HG03139 (cell line): ENCODE results near the gene FPR2.

Experiments used
- ATAC-seq: cut with Tn5 transposase; IDR thresholded peaks from one replicate; pipeline ENCODE4 v1.9.1; 2021; ENCODE audit not compliant: unreplicated experiment

Gene FPR2

GRCh38 chr19:51781999-51782398, 21.0 kb downstream of the FPR2 start:
- ATAC-seq: no peak

DNA sequence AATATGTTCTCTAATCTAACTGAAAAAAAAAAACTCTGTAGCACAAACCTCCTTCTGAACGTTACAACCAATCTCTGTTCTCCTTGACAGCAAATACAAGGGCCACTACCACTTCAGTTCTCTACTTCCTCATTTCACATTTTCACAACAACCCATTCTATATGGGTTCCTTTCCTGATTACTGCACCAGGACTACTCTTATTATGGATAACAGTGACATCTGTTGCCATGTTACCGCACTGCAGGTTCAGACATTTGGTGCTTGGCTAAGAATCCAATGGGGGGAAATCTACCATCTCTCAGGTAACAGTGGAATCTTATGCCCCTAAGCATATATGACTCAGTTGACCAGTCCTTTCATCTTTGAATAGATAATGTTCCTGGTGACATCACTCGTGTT, 22.4 kb downstream of the FPR2 start:
- ATAC-seq: no peak

- no peak for ATAC-seq
These were observed 23.3 kb downstream of the FPR2 start for GRCh38 chr19:51784109-51784785.

DNA sequence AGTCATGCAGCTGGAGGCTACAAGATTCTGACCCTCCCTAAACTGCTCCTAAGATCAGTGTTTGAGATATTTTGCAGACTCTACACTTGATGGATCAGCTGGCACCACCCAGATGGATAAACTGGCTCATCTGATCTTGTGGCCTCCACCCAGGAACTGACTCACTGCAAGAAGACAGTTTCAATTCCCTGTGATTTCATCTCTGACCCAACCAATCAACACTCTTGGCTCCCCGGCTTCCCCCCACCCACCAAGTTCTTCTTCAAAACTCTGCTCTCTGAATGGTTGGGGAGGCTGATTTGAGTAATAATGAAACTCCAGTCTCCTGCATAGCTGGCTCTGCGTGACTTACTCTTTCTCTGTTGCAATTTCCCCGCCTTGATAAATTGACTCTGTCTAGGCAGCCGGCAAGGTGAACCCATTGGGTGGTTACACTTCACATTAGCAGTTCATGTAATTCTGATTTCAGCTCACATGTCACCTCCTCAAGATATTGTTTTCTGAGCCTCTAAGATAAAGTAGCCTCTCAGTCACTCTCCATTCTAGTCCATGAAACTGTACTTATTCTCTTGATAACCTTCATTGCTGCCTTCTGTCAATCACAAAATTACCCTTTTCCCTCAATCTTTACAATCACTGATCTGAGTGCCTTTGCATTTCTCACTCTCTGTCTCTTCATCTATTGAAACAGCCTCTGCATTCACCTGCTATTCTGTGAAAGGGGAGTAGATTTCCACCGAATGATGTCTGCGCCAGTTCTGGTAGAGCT, 24.1 kb downstream of the FPR2 start:
- ATAC-seq: no peak

- ATAC-seq: no peak
These were observed 25.9 kb downstream of the FPR2 start for GRCh38 chr19:51786646-51787494.

- no peak for ATAC-seq
These were observed 27.0 kb downstream of the FPR2 start for GRCh38 chr19:51788029-51788428.

DNA sequence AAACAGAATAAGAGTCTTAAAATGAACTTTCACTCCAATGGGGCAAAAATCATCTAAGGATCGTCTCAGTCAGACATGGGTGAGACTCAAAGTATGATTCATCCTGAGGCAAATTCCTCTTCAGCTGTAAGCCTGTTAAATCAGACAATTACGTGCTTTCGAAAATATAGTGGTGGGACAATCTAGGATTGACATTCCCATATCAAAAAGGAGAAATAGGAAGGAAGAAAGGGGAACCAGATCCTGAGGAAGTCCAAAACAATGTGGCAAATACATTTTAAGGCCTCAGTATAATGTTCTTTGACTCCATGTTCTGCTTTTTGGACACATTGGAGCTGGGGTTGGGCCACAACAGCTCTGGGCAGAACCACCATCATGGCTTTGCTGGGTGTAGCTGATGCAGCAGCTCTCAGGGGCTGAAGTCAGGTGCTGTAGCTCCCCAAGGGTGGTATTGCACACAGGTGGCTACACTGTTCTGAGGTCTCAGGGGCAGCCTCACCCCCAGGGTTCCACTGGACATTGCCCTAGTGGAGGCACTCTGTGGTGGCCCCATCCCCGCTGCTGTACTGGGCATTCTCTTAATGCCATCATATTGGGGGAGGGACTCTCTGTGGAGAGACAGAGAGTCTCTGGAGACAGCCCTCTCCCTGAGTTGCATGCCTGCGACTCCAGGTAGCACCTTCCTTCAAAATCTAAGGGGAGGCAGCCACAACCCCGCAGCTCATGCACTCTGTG, 28.2 kb downstream of the FPR2 start:
- no peak for ATAC-seq

GRCh38 chr19:51792932-51793331, 32.0 kb downstream of the FPR2 start:
- no peak for ATAC-seq

DNA sequence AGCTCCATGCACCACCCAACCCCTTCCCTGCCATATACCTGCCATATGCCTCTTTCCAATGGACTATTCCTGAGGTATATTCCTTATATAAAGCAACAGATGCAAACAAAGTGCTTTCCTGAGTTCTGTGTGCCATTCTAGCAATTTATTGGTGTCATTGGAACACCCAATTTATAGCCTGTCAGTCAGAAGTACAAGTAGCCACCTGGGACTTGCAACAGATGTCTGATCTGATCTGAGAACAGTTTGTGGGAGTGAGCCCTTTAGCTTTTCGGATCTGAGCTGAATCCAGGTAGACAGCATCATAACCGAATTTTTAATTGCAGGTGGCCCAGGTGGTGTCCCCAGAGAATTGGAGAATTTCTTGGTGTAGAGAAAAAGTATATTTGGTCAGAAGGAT, 33.0 kb downstream of the FPR2 start:
- ATAC-seq: no peak

DNA sequence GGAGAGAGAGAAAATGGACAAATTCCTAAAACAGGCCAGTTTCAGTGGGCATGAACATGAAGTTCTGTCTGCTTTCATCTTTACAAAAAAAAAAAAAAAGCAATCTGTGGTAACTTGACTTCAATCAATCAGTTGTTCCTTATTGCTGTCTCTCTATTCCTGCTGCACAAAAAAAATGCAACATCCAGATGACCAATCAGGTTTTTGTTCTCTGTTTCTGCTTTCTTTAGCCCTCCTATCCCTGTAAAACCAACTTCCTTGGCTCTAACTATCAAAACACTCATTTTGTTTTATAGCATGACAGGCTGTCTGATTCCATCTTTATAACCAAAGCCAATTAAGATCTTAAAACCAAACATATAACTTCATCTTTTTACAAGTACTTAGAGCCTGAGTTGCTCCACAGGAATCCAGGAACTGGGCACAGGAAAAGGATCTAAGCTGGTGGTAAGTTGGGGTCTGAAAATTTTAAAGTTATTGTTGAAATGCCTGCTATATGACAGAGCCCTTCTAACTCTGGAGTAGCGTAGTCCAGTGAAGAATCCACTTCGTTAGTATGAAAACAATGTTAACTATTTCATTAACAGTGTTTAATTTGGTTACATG, 34.0 kb downstream of the FPR2 start, which contains the start of gene FPR3:
TSS of gene FPR3 (plus strand) at position 273 of the 606 bp plus-strand sequence. CDS start 28,592 bp downstream, outside the sequence.
- no peak for ATAC-seq

DNA sequence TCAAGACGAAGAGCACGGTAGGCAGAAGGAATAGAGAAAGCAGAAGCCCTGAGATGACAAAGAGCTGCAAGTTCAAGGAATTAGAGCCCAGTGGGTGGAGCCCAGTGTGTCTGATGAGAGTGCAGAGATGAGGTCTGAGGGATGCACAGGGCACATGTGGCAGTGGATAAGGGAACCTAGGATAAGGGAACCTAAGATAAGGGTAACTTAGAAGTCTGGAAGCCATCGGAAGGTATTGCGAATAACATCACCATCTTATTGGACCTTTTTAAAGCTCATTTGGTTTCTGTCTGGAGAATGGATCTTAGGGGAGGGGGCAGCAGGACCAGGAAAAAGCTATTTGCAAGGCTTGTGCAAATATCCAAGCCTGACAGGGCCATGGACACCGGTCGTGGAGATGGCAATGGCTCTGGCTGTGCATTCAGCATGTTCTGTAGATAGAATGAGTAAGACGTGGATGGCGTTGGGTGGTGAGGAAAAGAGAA, 35.3 kb downstream of the FPR2 start:
- no peak for ATAC-seq

DNA sequence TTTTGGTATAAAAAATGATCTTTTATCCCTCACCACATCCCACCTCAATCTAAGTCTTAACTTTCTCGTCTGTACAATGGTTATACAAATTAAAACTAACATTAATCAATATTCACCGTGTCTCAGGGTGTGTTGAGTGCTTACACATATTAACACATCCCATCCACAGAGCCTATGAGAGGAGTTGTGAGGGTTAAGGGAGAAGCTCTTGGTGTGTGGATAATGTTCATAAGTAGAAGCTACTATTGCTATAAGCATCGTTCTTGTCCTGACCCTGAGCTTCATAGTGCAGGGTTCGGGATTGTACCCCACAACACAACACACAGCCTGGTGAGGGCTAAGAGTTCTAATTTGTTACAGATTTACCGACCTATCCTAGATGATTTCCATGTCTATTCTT, 36.5 kb downstream of the FPR2 start:
- ATAC-seq: no peak

DNA sequence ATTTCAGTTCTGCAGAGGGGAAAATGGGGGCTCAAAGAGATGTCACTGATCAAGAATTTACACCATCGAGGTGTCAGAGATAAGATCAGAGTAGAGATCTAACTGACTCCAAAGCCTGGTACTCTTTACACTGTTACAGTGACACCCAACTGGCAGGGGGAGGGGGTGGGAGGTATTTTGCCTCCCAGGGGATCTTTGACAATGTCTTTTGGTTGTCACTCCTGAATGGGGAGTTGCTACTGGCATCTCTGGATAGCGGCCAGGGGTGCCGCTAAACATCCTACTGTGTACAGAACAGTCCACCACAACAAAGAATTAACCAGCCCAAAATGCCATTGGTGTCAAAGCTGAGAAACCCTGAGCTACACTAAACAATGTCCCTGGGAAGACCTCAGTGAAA, 37.1 kb downstream of the FPR2 start:
- ATAC-seq: no peak

DNA sequence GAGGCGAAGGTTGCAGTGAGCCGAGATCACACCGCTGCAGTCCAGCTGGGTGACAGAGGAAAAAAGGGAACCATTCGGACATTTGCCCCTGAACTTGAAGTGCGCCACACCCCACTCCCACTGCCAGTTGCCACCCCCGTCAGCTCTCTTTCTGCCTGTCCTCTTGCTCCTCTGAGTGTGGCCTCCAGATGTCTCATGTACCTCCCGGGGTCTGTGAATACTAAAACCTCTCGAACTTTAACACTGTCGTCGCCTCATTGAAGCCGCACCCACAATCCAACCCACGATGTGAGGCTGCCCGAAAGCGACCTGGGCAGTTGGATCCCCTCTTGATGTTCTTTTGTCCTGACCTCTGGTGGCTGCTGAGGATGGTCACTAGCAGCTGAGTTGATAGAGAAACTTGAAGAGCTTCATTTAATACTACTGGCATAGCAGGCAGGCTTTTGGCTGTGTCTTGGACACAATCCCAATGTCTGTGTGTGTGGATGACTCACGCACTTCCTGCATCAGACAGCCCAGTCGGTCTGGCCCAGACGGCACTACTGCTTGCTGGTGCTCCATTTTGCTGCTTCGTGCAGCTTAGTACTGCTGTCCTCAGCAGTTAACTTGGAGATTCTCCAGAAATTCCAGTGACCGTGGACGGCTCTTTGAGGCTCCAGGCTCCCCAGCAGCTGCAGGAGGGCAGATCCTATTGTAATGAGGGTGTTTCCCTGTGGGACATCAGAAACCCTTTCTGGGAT, 38.2 kb downstream of the FPR2 start:
- ATAC-seq: no peak

- ATAC-seq: no peak
These were observed 38.9 kb downstream of the FPR2 start for GRCh38 chr19:51799774-51800472.

DNA sequence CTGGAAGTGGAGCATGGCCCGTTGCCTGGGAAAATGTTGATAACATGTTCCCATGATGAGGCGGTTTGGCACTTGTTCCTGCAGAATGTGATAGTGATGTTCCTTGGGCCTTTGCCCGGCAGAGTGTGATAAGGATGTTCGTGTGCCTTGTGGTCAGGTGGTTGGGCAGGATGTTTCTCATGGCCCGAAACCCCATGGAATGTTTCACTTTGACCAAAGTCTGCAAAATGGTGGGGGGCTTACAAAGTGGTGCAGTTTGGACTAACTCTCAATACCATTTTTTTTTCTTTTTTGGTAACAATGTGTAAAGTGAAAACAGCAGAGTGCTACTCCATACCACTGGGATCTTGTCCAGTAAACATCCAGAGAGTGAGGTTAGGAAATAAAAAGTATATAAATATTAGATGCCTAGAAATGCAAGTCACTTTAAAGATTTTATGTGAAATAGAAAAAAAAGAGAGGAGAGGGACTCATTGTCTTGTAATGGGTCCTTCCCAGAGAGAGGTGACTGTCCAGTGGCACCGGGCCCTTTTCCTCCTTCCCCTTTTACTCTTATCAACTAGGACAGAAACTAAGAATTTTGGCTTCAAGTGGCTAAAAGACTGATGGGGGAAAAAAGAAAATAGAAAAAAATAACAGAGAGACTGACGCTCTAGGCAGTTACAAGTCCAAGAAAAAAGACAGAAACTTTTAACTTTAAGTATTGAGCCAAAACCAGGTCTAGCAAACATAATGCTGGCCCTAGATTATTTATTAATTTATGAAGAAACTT, 39.7 kb downstream of the FPR2 start:
- ATAC-seq: no peak

- ATAC-seq: no peak
These were observed 41.8 kb downstream of the FPR2 start for GRCh38 chr19:51802775-51803174.

DNA sequence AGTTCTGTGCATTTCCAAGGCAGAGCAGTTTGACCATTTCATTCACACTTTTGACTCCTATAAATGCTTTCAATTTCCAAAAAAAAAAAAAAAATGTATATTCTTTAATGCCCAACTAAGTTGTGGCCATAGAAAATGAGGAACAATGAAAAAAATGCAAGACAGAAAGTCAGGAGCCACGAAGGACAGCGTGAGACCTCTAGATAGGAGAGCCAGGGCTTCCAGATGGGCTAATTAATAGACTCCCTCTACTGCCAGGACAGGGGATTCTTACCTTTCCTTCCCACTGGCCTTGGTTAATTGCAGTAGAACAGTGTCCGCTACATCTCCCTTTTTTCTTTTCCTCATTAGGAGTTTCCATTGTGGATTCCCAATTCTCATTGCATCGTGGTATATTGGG, 42.5 kb downstream of the FPR2 start:
- ATAC-seq: no peak
